GM12865 (cell line): Measurements from ENCODE around the gene BTBD16.

Source experiments
- DNase-seq: peaks from one replicate; pipeline ENCODE4 v3.0.0; 2010; ENCODE audit warnings: low read depth
- H3K4me3 ChIP-seq: 2 replicates; pipeline ENCODE4 v1.5.1; 2011; ENCODE audit warnings: mild to moderate bottlenecking, low read depth, low read length, control low read depth
- TF ChIP-seq, protein P1 (sequence below): IDR thresholded peaks from 2 replicates; pipeline ENCODE4 v1.5.1; 2011; ENCODE audit warnings: low read length, control low read depth, low read depth, inconsistent platforms; ENCODE audit not compliant: insufficient read depth; ENCODE audit errors: missing control alignments

BTBD16 gene

DNA sequence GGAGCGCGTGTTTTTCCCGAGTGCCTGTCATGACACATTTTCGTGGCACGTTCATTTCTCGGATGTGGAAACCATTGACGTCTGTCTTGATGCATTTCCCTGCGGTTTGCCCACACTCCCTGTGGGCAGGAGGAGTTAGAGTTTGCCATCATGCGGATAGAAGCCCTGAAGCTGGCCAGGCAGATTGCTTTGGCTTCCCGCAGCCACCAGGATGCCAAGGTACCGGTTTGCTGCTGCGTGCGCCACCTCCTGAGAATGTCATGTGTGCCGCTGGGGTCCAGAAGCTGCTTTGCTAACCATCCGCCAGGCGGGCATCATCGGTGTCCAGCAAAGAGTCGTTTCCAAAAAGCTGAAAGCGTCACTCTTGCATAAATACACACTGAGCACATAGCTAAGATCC, 40.9 kb upstream of the BTBD16 start:
- TF ChIP-seq, protein P1, sequence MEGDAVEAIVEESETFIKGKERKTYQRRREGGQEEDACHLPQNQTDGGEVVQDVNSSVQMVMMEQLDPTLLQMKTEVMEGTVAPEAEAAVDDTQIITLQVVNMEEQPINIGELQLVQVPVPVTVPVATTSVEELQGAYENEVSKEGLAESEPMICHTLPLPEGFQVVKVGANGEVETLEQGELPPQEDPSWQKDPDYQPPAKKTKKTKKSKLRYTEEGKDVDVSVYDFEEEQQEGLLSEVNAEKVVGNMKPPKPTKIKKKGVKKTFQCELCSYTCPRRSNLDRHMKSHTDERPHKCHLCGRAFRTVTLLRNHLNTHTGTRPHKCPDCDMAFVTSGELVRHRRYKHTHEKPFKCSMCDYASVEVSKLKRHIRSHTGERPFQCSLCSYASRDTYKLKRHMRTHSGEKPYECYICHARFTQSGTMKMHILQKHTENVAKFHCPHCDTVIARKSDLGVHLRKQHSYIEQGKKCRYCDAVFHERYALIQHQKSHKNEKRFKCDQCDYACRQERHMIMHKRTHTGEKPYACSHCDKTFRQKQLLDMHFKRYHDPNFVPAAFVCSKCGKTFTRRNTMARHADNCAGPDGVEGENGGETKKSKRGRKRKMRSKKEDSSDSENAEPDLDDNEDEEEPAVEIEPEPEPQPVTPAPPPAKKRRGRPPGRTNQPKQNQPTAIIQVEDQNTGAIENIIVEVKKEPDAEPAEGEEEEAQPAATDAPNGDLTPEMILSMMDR = no peak
- no peak for DNase-seq
- H3K4me3 ChIP-seq = no peak overlapping the region

DNA sequence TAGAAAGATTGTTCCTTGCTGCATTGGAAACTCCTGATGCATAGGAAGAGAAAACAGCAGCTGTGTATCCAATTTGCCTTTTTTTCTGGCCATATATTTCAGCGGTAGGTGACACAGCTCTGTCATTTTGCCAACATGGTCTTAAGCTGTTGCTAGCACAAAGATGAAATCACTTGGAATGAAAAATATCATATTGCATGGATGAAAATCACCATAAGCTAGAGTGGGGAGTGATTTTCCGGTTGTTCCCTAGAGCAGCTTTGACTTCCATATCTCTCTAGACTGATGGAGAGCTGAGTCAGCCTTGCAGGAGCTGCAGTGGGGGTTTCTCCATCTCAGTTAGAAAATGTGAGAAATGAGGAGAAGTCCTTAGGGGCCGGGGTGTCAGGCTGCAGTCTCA, 38.3 kb upstream of the BTBD16 start:
- TF ChIP-seq, protein P1 = no peak
- H3K4me3 ChIP-seq = no peak overlapping the region
- DNase-seq = no peak

- TF ChIP-seq, protein P1 = no peak
- H3K4me3 ChIP-seq = no peak overlapping the region
- no peak for DNase-seq
Measured at GRCh38 chr10:122233857-122234348, 37.2 kb upstream of the BTBD16 start.

GRCh38 chr10:122234416-122234815, 36.7 kb upstream of the BTBD16 start:
- DNase-seq = no peak
- no peak overlapping the region for H3K4me3 ChIP-seq
- TF ChIP-seq, protein P1 = no peak

- TF ChIP-seq, protein P1 = no peak
- no peak overlapping the region for H3K4me3 ChIP-seq
- no peak for DNase-seq
Measured at GRCh38 chr10:122236690-122237306, 34.3 kb upstream of the BTBD16 start.

DNA sequence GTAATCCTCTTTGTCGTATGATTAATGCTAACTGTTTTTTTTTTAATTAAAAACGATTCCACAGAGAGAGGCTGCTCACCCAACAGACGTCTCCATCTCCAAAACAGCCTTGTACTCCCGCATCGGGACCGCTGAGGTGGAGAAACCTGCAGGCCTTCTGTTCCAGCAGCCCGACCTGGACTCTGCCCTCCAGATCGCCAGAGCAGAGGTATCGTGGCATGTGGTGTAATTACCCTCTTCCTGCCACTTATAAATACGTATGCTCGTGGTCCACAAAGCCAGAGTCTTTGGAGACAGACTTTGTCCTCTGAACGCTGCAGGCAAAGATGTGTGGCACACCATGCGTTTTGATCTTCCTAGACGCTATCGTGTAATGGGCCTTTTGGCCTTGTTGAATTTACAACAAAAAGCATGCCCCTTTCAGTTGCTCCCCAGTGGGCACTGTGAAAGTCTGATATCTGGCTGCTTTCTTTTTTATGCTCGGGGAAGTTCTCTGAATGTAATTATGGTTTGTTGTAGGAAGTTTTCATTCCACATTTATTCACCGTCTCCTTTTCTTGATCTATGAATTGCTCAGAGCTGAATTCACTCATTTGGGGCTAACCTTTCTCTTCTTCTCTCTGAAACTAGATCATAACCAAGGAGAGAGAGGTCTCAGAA, 33.6 kb upstream of the BTBD16 start:
- TF ChIP-seq, protein P1 = no peak
- DNase-seq = no peak
- H3K4me3 ChIP-seq = no peak overlapping the region
